ENCODE measurements around the gene ACTMAP. TPM values are rescaled to one million over a fixed set of nuclear protein-coding genes. Genes with fewer than 3 reads are reported as not detected.

Gene ACTMAP
- total and polyA plus RNA-seq, 2 of the 13 experiments (the other 11 are each of a cell fraction or from before 2014, with no cell fraction given), result 2.2 to 7.9 TPM

DNA sequence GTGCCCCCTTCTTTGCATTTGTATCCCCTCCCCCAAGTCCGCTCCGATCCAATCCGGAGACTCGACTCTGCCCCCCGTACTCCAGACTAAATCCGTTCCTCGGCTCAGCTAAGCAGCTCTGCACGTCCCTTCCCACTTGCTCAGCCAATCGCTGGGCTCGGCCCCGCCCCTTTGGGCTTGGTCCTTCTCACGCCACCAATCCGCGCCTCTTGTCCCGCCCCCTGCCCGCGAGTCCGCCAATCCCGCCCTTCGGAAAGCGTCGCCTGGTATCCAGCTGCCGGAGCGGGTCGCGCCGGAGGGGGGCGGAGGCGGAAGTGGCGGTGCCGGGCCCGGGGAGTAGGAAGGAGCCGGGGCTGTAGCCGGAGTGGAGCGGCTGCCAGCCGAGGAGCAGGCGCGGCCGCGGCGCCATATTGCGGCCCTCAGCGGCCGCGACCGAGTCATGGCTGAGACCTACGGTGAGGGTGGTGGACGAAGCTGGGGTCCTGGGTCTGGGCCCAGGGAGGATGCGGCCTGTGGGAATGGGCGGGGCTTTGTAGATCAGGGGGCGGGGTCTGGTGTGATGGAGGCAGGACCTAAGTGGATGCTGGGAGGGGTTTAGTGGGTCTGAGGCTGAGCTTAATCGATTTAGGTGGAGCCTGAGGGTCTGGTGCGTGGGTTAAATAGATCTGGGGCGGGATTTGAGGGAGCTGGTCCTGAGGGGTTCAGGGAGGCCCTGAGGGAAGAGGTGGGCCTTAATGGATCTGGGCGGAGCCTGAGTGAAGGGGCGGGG is 27.8 kb upstream of the ACTMAP start, which contains the start of gene RAB4B (continued):
- TF ChIP-seq, protein P1, sequence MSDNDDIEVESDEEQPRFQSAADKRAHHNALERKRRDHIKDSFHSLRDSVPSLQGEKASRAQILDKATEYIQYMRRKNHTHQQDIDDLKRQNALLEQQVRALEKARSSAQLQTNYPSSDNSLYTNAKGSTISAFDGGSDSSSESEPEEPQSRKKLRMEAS (IDR thresholded peaks at IDR 0.05), result peak; percentile 9; the same call in 1 of the 2 replicates
- TF ChIP-seq NAIF1 (CRISPR knock-in tag; IDR thresholded peaks at IDR 0.05; ENCODE audit: borderline replicate concordance) (no peak), ZNF10 (CRISPR knock-in tag; IDR thresholded peaks at IDR 0.05; ENCODE audit: borderline replicate concordance, low read depth) (no peak), SRY (CRISPR knock-in tag; IDR thresholded peaks at IDR 0.05) (peak; percentile 66; the same call in 1 of the 2 replicates), ZSCAN12 (CRISPR knock-in tag; IDR thresholded peaks at IDR 0.05) (no peak), MBNL3 (CRISPR knock-in tag; conservative IDR thresholded peaks at IDR 0.05) (no peak), ZNF234 (CRISPR knock-in tag; conservative IDR thresholded peaks at IDR 0.05) (no peak), ATF7 (IDR thresholded peaks at IDR 0.05) (no peak), ATF7 (CRISPR knock-in tag; IDR thresholded peaks at IDR 0.05) (no peak), YEATS2 (CRISPR knock-in tag; IDR thresholded peaks at IDR 0.05; ENCODE audit: borderline replicate concordance) (peak; percentile 52), KLF9 (CRISPR knock-in tag; IDR thresholded peaks at IDR 0.05; ENCODE audit: low read depth) (no peak), GPN1 (CRISPR knock-in tag; IDR thresholded peaks at IDR 0.05; ENCODE audit: borderline replicate concordance) (no peak), ZNF343 (CRISPR knock-in tag; IDR thresholded peaks at IDR 0.05) (no peak), ZNF775 (CRISPR knock-in tag; IDR thresholded peaks at IDR 0.05; ENCODE audit: borderline replicate concordance) (no peak)
- TF ChIP-seq, protein P2, sequence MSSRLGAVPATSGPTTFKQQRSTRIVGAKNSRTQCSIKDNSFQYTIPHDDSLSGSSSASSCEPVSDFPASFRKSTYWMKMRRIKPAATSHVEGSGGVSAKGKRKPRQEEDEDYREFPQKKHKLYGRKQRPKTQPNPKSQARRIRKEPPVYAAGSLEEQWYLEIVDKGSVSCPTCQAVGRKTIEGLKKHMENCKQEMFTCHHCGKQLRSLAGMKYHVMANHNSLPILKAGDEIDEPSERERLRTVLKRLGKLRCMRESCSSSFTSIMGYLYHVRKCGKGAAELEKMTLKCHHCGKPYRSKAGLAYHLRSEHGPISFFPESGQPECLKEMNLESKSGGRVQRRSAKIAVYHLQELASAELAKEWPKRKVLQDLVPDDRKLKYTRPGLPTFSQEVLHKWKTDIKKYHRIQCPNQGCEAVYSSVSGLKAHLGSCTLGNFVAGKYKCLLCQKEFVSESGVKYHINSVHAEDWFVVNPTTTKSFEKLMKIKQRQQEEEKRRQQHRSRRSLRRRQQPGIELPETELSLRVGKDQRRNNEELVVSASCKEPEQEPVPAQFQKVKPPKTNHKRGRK (CRISPR knock-in tag; IDR thresholded peaks at IDR 0.05), result no peak
- TF ChIP-seq, protein P3, sequence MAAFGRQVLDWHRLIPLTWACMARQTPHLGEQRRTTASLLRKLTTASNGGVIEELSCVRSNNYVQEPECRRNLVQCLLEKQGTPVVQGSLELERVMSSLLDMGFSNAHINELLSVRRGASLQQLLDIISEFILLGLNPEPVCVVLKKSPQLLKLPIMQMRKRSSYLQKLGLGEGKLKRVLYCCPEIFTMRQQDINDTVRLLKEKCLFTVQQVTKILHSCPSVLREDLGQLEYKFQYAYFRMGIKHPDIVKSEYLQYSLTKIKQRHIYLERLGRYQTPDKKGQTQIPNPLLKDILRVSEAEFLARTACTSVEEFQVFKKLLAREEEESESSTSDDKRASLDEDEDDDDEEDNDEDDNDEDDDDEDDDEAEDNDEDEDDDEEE (CRISPR knock-in tag; IDR thresholded peaks at IDR 0.05), result peak; percentile 39; the same call in 1 of the 2 replicates
- TF ChIP-seq, protein P4, sequence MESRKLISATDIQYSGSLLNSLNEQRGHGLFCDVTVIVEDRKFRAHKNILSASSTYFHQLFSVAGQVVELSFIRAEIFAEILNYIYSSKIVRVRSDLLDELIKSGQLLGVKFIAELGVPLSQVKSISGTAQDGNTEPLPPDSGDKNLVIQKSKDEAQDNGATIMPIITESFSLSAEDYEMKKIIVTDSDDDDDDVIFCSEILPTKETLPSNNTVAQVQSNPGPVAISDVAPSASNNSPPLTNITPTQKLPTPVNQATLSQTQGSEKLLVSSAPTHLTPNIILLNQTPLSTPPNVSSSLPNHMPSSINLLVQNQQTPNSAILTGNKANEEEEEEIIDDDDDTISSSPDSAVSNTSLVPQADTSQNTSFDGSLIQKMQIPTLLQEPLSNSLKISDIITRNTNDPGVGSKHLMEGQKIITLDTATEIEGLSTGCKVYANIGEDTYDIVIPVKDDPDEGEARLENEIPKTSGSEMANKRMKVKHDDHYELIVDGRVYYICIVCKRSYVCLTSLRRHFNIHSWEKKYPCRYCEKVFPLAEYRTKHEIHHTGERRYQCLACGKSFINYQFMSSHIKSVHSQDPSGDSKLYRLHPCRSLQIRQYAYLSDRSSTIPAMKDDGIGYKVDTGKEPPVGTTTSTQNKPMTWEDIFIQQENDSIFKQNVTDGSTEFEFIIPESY (CRISPR knock-in tag; IDR thresholded peaks at IDR 0.05), result no peak
- TF ChIP-seq, protein P5, sequence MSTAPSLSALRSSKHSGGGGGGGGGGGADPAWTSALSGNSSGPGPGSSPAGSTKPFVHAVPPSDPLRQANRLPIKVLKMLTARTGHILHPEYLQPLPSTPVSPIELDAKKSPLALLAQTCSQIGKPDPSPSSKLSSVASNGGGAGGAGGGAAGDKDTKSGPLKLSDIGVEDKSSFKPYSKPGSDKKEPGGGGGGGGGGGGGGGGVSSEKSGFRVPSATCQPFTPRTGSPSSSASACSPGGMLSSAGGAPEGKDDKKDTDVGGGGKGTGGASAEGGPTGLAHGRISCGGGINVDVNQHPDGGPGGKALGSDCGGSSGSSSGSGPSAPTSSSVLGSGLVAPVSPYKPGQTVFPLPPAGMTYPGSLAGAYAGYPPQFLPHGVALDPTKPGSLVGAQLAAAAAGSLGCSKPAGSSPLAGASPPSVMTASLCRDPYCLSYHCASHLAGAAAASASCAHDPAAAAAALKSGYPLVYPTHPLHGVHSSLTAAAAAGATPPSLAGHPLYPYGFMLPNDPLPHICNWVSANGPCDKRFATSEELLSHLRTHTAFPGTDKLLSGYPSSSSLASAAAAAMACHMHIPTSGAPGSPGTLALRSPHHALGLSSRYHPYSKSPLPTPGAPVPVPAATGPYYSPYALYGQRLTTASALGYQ (CRISPR knock-in tag; IDR thresholded peaks at IDR 0.05), result no peak
- TF ChIP-seq, protein P6, sequence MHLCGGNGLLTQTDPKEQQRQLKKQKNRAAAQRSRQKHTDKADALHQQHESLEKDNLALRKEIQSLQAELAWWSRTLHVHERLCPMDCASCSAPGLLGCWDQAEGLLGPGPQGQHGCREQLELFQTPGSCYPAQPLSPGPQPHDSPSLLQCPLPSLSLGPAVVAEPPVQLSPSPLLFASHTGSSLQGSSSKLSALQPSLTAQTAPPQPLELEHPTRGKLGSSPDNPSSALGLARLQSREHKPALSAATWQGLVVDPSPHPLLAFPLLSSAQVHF (CRISPR knock-in tag; IDR thresholded peaks at IDR 0.05), result no peak
- TF ChIP-seq, protein P7, sequence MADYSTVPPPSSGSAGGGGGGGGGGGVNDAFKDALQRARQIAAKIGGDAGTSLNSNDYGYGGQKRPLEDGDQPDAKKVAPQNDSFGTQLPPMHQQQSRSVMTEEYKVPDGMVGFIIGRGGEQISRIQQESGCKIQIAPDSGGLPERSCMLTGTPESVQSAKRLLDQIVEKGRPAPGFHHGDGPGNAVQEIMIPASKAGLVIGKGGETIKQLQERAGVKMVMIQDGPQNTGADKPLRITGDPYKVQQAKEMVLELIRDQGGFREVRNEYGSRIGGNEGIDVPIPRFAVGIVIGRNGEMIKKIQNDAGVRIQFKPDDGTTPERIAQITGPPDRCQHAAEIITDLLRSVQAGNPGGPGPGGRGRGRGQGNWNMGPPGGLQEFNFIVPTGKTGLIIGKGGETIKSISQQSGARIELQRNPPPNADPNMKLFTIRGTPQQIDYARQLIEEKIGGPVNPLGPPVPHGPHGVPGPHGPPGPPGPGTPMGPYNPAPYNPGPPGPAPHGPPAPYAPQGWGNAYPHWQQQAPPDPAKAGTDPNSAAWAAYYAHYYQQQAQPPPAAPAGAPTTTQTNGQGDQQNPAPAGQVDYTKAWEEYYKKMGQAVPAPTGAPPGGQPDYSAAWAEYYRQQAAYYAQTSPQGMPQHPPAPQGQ (CRISPR knock-in tag; IDR thresholded peaks at IDR 0.05; ENCODE audit: borderline replicate concordance), result no peak
